Measurements from ENCODE around the gene AGO1.
"Not testable (repeated sequence)": the region's sequence is repeated elsewhere in the genome, so short reads cannot be mapped to it uniquely, and the experiment has no call there.

DNA sequence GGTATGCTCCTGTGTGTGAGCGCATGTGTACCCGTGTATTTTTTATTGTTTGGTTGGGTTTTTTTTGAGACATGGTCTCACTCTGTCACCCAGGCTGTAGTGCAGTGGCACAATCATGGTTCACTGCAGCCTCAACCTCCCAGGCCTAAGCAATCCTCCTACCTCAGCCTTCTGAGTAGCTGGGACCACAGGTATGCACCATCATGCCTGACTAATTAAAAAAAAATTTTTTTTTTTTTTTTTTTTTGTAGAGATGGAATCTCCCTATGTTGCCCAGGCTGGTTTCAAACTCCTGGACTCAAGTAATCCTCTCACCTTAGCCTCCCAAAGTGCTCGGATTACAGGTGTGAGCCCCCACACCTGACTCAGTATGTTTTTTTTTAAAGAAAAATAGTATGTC is 89.6 kb downstream of the AGO1 start:
- TF ChIP-seq, protein P1, sequence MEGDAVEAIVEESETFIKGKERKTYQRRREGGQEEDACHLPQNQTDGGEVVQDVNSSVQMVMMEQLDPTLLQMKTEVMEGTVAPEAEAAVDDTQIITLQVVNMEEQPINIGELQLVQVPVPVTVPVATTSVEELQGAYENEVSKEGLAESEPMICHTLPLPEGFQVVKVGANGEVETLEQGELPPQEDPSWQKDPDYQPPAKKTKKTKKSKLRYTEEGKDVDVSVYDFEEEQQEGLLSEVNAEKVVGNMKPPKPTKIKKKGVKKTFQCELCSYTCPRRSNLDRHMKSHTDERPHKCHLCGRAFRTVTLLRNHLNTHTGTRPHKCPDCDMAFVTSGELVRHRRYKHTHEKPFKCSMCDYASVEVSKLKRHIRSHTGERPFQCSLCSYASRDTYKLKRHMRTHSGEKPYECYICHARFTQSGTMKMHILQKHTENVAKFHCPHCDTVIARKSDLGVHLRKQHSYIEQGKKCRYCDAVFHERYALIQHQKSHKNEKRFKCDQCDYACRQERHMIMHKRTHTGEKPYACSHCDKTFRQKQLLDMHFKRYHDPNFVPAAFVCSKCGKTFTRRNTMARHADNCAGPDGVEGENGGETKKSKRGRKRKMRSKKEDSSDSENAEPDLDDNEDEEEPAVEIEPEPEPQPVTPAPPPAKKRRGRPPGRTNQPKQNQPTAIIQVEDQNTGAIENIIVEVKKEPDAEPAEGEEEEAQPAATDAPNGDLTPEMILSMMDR (IDR thresholded peaks at IDR 0.05; ENCODE audit: low read depth, low read length), result not testable (repeated sequence)
- TF ChIP-seq, protein P2, sequence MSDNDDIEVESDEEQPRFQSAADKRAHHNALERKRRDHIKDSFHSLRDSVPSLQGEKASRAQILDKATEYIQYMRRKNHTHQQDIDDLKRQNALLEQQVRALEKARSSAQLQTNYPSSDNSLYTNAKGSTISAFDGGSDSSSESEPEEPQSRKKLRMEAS (IDR thresholded peaks at IDR 0.05; ENCODE audit: low read depth, low read length), result not testable (repeated sequence)
- TF ChIP-seq POLR2A (IDR thresholded peaks at IDR 0.05; ENCODE audit: extremely low read depth, insufficient read length), result not testable (repeated sequence)

Measured in NB4 (cell line).